HG03432 (cell line): ENCODE results near the gene CBFA2T3.
"Not testable (repeated sequence)": the region's sequence is repeated elsewhere in the genome, so short reads cannot be mapped to it uniquely, and the experiment has no call there.

ENCODE experiments used
- ATAC-seq: cut with Tn5 transposase; IDR thresholded peaks from one replicate; pipeline ENCODE4 v1.9.1; 2021; ENCODE audit warnings: mild to moderate bottlenecking, moderate library complexity; ENCODE audit not compliant: unreplicated experiment

The CBFA2T3 gene

DNA sequence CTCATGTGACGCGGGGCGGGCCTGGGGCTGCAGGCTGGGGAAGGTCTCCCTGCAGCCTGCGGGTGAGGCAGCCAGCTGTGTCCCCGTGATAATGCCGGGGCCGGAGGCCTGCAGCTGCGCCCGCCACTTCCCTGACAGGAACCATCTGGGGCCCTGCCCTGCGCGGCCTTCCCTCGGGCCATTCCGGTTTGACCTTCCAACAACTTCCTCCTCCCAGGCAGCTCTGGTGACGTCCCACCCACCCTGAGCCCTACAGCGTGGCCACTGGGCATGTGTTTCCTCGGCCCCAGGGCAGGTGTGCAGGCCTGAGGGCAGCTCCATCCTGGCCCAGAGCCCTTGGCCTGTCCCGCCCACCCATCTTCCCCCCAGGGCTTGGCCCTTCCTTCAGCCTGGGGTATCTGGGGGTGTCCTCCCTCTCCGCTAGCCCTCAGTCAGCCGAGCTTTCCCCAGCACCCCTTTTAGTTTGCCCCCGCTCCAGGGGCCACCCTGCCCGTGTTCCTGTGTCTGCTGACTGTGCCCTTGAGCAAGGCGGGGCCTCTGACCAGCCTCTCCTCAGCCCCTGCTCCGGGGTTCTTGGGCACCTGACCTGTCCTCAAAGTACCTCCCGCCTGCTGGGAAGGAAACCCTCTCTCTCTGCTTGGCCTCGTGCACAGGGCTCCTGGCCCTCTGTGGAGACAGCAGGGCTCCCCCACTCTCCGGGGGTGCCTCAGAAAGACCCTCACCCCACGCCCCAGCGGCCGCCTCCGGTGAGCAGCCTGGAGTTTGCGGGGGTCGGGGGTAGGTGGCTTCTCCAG, at the start of gene CBFA2T3:
Gene CBFA2T3 (minus strand): TSS at position 190 of the 794 bp plus-strand sequence. CDS start 400 bp downstream, outside the sequence.
- ATAC-seq: peak; percentile 28

DNA sequence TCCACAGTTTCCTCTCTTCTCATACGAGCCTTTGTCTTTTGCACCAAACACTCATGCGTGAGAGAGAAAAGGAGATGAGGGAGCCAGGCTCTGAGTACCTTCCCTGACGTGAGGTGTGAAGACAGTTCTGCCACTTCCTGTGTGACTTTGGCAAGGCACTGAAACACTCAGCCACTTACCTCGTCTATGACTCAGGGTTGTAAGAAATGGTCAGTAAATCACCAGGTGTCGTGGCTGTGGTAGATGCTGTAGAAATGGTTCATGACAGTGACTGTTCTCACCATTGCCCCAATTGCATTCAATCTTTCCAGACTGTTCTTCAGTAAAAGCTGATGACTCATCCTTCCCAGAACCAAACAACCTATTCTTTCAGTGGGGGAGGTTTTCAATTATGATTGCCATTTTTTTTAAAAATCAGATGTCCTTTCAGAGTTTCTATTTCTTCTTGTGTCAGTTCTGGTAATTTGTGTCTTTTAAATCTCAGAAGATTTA, 49.2 kb upstream of the CBFA2T3 start:
- no peak for ATAC-seq

DNA sequence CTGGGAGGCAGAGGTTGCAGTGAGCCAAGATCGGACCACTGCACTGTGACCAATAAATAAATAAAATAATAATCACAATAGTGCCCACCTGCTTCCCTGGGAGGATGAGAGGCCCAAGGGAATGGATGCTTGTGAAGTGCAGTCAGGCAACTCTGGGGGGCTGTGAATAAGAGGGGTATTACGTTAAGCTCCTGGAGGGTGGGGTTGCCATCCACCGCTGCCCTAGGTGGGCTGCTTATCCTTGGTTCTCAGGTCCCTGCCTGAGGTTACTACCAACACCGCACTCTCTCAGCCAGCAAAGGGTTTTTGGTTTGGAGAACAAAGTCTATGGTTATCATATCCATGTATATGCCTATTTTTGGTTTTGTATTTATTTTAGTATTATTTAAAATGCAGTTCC, 48.6 kb upstream of the CBFA2T3 start:
- no peak for ATAC-seq

DNA sequence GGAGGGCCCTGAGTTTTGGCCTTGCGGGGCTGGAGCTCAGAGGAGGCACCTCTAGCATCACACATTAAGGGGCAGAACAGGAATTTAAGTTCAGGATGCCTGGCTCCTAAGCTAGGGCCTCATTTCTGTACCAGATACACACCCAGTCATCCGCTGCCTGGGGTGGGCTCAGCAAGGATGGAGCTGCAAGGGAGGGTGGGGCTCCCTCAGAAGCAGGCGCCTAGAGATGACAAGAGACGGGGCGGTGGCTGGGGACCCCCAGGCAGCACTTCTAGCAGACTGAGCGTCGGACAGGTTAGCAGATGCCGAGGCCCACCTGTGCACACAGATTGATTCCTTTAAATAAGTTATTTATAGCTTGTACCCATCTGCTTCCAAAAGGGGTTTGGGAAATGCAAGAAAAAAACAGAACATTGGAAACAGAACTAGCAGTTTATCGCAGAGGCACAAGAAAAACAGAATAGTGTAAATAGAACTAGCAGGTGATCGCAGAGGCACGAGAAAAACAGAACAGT, 47.6 kb upstream of the CBFA2T3 start:
- ATAC-seq: no peak

DNA sequence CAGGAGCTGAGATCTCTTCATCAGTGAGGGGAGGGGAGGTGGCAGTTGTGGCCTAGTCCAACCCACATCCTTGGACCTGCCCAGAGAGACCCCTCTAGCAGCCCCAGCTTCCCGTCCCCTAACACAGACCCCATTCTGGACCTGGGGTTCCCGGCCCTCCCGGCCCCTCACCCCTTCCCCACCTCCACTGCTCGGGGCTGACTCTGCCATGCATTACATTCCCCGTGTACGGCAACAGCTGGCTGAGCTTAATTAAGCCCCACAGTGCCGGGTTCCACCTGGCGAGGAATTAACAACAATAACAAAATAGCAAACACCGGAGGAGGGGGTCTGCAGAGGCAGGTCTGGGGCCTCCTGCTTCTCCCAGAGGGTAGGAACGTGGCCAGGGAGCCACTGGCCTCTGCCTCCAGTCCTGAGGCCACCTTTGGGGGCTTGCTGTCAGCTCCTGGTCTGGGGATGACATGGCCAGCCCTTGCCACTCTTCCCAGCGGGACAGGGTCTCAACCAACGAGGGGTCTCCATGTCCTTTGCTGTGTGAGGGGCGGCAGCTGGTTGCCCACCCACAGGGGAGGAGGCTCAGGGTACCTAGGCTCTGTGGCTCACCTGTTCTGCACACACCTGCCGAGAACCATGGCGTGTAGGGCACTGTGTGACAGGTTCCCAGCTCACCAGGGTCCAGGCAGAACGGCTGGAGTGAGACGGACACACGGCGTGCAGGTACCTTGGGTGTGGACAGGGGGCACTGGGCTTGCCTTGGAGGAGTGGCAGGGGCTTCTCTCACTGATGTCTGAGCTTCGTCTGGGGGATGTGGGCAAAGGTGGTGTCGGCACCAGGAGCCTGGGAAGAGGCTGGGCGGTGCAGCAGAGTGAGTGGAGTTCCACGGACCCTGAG, 46.9 kb upstream of the CBFA2T3 start:
- no peak for ATAC-seq

DNA sequence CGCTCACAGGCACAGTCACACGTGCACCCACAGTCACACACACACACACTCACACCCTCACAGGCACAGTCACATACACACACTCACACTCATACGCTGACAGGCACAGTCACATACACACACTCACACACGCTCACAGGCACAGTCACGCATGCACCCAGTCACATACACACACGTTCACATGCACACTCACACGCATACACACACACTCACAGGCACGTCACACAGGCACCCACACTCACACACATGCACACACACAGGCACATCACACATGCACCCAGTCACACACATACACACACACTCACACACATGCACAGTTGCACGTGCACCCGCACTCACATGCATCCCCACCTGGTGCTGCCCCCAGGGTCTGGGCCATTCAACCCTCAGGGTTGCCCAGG, 46.1 kb upstream of the CBFA2T3 start:
- ATAC-seq: no peak

DNA sequence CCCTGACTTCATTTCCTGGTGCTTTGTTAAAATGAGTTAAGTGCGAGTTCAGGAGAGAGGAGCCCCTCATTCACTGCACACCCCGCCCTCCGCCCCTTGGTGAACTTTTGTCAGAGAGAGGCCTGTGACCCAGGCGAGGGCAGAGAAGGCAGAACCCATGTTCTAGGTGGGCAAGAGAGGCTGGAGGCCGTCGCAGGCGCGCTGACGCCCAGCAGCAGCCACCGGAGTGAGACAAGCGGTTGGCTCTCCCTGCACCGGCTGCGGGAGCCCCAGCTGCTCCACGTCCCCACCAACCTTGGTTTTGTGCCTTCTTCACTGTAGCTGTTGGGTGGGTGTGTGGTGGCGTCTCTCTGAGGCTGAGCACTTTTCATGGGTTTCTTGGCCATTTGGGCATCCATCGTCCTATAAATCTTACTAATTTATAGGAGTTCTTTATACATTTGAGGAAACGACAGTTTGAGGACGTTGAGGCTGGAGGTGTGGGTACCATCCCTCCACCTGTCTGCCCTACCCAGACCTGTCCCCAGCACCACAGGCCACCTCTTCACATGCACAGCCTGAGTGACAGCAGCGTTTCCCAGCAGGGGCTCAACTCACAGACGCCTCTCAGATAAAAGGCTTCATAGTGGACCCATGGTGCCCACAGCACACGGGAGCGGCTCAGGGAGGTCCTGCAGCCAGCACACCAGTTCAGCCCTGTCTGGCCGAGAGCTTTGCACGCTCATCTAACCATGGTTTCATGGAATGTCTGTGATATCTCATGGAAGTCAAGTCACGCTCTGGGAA, 45.2 kb upstream of the CBFA2T3 start:
- ATAC-seq: no peak

DNA sequence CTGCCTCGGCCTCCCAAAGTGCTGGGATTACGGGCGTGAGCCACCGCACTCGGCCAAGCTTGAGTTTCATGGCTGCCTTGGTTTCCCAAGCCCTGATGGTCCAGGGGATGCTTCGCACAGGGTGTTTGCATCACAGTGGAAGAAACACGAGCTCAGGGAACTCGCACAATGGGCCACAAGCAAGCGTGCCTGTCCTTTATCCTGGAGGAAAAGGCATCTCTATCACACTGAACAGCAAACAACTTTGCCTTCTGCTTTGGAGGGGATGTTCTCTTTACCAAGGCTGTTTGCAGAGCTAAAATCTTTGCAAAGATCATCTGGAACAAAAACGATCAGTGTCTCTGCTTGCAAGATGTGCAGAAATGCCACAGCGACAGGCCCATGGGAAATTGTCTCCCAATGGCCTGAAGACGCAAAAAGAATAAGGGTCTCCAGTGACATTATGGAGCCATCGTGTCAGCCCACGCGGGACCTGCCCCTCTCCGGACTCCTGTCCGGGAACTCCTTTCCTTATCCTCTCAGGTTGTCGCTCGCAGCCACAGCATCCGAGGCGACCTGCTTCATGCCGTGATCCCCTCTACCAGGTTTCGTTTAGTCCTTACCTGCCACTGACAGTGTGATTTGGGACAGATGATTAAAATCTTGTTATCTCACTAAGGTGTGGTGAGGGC, 44.1 kb upstream of the CBFA2T3 start:
- no peak for ATAC-seq

DNA sequence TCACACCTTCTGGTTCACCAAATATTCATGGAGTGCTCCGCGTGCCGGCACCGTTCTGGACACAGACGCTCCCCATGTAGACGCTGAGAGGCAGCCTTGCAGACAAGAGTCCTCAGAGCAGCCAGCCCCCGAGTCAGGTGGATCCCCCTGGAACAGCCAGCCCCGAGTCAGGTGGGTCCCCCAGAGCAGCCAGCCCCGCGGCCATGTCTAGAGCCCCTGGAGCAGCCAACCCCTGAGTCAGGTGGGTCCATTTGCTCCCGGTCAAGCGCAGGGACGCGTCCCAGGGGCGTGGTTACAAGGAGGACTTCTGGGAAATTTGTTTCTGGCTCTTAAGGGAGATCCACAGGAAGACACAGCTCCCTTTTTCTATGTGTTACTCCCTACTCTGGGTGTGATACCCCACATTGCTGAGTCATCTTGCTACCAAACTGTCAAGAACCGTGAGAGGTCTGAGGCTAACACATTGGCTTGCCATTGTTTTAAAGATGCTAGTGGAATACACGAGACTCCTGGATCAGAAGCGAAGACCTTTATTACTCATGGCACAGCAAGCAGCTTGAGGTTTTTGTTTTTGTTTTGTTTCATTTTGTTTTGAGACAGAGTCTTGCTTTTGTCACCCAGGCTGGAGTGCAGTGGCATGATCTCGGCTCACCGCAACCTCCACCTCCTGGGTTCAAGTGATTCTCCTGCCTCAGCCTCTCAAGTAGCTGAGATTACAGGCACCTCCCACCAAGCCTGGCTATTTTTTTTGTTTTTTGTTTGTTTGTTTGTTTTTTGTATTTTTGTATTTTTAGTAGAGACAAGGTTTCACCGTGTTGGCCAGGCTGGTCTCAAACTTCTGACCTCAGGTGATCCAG, 43.3 kb upstream of the CBFA2T3 start:
- no peak for ATAC-seq

DNA sequence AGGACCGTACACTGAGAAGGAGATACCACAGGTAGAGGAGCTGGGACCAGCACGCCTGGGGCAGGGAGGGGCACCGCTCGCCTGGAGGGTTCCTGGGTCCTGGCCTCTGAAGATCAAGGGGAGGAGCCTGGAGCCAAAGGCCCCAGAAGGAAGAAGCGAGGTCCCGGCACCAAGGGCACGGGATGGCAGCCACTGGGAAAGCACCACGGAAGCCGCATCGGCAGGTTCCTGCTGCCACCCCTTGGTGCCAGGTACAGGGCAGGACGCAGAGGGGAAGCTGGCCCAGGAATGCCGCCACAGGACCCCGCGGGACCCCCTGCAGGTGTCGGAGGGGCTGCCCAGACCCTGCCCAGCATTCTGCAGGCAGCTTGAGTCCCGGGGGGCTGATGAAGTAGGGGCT, 42.5 kb upstream of the CBFA2T3 start:
- no peak for ATAC-seq

DNA sequence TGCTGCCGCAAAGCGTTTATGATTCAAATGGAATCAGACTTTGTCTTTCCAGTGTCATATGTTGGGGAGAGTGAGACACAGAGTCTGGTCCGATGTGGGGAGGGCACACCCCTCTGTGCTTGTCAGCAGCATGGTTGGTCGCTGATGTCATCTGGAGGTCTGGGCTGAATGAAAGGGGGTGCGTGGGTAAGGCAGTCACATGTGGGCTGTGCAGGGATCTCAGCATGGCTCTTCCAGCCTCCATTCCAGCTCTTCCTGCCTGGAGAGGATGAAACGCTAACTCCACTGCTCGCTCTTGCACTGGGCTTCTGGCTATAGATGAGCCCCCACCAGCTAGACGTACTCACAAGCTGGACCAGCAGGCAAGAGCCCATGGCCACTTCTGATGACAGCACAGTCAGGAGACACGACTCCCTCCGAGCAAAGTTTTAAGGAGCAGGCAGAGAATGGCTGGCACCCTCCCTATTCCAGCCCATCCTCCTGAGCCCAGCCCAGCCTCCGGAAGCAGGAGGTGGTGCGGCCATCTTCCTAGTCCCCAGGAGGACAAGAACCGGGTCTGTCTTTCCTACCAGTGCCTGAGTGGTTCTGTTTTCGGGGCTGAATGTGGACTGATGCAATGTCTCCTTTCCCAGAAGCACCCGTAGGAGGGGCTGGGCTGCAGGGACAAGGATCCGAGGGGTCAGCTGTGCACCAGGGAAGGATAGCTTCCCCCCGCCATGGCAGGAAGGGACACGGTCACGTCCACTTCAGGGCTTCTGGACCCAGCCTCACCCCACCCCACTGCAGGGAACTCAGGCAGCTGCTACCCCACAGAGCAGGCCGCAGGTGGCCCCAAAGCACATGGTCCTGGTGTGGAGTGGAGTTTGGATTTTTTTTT, 41.5 kb upstream of the CBFA2T3 start:
- ATAC-seq: no peak

DNA sequence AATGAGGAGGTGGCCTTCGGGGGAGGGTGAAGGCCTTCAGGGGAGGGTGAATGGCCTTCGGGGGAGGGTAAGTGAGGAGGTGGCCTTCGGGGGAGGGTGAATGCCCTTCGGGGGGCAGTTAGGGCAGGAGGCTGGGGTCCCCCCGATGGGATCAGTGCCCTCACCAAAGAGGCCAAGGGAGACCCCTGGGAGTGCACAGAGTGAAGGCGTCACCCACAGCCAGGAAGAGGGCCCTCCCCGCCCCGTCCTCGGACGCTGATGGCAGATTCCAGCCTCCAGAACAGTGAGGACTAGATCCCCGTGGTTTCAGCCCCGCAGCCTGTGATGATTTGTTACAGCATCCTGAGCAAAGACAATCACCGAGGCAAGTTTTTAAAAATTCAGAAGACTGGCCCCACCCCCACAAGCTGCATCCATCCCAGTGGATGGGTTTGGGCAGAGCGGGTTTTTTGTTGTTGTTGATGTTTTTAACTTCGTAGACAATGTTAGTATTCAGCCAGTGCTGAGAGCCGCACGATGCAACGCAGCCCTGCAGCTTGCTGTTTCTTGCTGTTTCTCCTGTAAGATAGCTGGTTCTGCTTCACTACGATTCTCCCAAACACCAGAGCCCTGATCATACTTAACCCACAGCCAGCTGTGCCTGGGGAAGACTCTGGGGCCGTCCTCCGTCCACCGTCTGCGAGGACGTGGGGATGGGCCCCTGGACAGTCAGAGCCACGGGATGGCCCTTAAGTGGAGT, 40.7 kb upstream of the CBFA2T3 start:
- no peak for ATAC-seq

DNA sequence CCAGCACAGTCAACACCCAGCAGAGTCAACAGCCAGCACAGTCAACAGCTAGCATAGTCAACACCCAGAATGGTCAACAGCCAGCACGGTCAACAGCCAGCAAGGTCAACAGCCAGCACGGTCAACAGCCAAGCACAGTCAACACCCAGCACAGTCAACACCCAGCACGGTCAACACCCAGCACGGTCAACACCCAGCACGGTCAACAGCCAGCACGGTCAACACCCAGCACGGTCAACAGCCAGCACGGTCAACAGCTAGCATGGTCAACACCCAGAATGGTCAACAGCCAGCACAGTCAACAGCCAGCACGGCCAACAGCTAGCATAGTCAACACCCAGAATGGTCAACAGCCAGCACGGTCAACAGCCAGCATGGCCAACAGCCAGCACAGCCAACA, 39.6 kb upstream of the CBFA2T3 start:
- ATAC-seq: not testable (repeated sequence)

DNA sequence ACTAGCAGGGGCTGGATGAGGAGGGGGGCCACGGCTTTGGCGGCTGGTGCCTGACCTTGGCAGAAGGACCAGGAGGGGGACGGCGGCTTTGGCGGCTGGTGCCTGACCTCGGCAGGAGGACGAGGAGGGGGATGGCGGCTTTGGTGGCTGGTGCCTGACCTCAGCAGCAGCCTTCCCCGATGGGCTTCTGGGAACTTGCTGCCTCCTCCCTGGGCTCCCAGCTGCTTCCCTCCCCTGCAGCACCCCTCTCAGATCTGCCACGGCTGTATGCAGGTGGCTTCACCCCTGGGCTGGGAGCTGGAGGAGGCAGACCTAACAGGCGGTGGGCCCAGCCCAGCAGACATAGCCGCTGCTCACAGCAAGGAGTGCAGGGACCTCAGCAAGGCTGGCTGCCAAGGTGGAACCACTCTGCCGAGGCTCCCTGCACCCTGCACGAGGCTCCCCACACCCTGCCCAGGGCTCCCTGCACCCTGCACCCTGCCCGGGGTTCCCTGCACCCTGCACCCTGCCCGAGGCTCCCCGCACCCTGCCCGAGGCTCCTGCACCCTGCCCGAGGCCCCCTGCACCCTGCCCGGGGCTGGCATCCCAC, 38.4 kb upstream of the CBFA2T3 start:
- no peak for ATAC-seq

DNA sequence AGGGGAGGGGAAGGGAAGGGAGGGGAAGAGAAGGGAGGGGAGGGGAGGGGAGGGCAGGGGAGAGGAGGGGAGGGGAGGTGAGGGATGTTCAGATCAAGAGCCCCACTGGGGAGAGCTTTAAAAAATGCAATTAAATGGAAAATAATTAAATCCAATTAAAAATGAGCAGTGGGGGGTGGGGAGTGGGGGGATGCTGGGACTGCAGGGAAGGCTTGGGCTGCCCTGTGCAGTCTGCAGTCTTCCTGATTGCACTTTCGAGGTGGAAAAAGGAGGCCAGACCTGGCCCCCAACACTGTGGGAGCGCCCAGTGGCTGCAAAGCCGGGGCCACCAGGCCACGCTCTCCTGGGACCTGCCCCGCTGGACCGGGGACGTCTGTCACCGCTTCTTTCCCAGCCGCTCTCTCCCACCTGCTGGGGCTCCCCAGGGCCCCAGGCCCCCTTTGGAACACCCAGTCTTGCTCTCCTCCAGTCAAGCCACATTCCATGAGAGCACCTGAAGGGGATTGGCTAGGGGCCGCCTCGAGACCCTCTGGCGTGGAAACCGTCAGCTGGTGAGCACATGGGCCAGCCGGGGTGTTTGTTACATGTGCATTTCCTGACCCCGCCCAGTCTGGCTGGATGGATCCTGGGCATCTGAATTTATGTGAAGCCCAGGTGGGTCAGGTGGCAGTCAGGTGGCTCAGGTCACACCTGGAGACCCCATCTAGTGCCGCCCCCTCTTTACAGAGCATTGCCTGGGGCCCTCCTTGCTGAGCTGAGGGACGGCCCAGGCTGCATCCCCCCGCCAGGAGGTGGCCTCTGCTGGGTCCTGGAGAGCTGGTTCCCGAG, 37.6 kb upstream of the CBFA2T3 start:
- ATAC-seq: no peak

DNA sequence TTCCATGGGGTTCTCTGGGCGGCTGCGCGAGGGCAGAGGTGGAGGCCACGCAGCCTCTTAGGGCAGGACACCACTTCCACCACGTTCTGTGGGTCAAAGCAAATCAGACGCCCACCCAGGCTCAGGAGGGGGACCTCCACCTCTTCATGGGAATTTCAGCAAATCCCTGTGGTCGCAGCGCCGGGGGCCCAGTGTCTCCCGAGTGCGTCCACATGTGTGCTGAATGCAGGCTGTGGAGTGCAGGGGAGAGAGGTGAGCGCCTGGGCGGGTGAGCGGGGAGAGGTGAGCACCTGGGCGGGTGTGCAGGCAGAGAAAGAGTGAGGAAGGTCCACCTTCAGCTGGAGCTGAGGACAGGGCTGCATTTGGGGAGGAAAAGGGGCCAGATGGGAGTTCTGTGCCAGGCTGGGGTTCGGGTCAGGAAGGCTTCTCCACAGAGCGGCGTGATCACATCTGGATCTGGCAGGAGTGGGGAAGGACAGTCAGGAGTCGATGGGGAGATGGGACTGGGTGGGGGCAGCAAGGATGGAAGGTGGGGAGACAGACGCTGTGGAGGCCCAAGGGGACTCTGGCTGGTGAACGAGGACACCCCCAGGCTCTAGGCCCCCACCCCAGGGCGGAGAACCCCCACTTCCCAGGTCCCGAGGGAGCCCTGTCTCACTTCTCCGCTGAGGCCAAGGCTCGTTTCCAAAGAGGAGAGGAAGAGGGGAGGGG, 36.8 kb upstream of the CBFA2T3 start:
- ATAC-seq: no peak
